ENCODE results near the gene CCL27.

CCL27 gene

DNA sequence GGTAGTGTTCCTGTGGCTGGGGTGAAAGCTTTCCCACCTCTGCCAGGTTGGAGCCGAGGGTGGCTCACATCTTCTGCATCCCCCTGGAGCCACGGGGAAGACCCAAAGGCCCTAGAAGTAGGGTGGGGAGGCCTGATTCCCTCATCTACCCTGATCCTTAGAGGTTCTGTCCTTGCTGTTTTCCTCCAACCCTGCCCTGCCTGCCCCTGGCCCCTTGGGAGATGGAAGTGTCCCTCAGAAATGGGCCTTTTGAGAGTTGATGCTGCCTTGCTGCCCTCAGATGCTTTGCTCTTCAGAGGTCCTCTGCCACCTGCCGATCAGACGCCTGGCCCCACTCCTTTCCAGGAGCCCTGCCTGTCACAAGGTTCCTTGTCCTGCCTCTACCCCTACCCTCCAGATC, 22.4 kb upstream of the CCL27 start:
- no peak for DNase-seq (ENCODE audit: low read depth in 1 of 2, low spot score in 1 of 2)

GRCh38 chr9:34684145-34684544, 21.7 kb upstream of the CCL27 start:
- DNase-seq (ENCODE audit: low read depth in 1 of 2, low spot score in 1 of 2), result peak in 1 of 2 donors; percentile 24

- no peak for DNase-seq (ENCODE audit: low read depth in 1 of 2, low spot score in 1 of 2)
Observed at GRCh38 chr9:34675869-34676268, 13.4 kb upstream of the CCL27 start.

DNA sequence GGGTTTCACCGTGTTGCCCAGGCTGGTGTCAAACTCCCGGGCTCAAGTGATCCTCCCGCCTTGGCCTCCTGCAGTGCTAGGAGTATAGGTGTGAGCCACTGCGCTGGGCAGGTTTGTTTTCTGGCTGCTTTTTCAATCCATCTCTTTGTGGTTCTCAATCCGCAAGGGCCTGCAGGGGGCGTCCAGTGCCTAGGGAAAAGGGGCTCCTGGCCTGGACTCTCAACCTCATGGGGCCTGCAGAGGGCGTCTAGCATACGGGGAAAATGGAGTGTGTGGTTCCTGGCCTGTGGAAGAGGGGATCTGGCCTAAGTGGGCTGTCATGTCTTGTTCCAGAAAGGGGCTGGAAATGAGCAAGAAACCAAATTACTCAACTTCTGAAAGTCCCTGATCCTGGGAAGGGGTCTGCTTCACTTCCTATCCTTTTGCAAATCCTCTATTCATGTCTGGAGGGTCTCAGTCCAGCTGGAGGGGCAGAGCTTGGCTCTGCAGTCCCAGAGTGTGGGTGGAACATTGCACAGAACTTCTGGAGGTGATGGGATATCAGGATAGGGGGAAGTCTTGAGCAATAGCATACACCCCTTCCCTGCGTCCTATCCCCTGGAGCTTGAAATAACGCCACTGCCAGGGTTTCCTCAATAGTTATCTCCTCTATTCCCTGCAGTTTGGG, 12.7 kb upstream of the CCL27 start:
- DNase-seq (ENCODE audit: low read depth in 1 of 2, low spot score in 1 of 2), result peak; percentile 16 to 47

- DNase-seq (ENCODE audit: low read depth in 1 of 2, low spot score in 1 of 2), result no peak
Observed at GRCh38 chr9:34674440-34674839, 12.0 kb upstream of the CCL27 start.

DNA sequence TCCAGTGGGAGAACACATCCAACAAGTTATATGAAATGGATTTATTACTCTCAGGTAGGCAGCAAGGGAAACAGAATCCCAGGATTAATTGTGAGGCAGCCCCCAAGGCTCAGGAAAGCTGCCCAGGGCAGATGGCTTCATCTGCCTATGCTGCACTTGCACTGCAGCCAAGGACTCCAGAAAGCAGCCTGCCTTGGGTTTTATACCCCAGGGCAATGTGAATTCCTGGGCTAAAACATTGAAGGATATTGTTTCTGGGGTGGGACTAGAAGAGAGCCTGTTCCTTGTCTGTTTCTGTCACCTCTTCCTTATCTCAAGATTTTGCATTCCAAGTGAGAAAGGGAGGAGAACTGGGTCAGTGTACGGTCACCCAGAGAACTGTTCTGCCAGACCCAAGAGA, 8.8 kb upstream of the CCL27 start:
- no peak for DNase-seq (ENCODE audit: low read depth in 1 of 2, low spot score in 1 of 2)

DNA sequence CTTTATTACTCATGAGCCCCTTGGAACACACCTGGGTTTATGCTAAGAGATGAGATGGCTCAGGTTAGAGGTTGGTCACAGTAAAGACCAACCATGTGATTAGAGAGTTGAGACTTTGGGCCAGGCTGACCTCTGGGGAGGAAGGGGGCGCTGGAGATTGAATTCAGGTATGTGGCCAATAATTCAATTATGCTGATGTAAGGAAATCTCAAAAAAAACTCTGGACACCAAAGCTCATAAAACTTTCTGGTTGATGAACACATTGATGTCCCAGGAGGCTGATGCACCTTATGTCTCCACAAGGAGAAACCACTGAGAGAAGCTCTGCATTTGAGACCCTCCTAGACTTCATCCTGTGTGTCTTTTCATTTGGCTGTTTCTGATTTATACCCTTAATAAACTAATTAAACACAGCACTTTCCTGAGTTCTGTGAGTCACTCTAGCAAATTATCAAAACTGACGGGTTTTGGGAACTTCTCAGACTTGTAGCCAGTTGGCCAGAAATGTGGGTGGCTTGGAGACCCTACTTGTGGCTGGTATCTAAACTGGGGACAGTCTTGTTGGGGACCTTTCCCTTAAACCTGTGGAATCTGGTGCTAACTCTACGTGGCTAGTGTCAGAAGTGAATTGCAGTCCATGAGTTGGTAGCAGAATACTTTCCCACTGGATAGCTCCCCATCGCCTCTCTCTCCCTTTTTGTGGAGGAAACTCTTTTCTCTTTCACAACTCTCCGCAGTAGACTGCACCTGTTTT, 7.5 kb upstream of the CCL27 start:
- DNase-seq (ENCODE audit: low read depth in 1 of 2, low spot score in 1 of 2), result no peak

DNA sequence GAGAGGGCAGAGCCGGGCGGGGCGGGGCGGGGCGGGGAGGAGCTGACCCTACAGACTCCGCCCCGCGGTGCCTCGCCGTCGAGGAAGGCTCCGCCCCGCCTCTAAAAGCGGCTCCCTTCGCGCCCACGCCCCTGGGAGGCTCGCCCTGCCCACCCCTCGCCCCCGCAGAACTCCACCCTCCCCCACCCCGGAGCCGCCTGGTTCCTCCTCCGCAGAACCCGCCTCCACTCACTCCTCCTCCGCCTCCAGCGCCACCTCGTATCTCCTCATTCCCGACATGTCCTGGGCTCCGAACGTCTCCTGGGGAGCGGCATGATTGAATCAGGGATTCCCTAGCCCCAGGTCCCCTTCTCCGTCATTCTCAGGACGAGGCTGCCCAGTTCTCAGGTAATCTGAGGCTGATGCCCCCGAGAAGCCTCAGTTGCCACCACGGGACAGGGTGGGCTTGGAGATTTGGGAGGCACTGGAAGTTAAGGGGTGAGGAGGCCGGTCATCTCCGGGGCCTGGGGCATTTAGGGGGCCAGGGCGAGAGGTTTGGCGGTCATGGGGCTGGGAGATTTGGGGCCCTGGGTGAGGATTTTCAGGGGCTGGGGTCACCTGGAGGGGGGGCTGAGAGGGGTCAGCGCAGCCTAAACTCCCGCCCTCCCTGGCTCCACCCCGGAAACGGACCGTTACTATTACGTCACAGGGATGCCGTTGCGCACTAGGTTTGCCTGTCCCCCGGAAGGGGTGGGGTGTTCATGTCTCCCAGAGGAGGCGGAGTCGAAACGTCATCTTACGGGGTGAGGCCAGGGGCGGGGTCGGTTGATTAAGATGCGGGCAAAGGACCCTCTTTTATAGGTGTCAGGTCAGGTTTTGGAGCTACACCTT, 3.2 kb upstream of the CCL27 start:
- DNase-seq (ENCODE audit: low read depth in 1 of 2, low spot score in 1 of 2), result peak; percentile 60 to 78

GRCh38 chr9:34665067-34665380, 2.6 kb upstream of the CCL27 start:
- DNase-seq (ENCODE audit: low read depth in 1 of 2, low spot score in 1 of 2), result no peak

DNA sequence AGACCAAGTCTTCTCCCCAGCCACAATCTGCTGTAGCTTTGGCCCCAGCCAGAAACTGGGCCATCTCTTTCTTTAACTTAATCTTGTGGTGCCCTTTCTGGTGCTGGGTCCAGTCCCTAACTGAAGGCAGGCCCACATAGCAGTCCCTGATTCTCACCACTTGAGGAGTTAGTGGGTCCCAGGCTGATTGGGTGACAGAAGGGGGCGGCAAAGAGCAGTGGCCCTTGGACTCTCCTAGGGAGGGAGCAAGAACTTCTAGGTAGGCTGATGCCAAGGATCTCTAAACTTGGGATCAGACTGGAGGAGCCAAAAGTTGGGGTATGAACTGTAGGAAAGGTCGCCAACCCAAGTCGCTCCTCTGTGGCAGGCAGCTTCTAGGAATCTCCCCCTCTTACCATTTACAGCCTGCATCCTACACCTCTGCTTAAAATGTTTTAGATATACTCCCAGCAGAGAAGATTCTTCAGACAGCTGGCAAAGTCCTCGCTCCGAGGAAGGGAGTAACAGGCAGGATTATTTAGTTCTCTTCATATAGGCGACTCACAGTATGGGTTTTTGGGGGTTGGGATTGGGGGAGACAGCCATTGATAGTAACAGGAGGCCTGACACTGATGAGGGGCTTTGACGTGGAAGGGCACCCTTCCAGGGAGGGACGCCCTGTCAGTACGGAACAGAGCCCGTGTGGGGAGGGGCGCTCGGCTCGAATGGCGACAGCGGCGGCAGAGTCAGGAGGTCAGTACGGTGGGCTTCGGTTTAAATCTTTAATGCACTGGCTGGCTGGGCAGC, 2.0 kb upstream of the CCL27 start:
- DNase-seq (ENCODE audit: low read depth in 1 of 2, low spot score in 1 of 2), result peak; percentile 12 to 54

DNA sequence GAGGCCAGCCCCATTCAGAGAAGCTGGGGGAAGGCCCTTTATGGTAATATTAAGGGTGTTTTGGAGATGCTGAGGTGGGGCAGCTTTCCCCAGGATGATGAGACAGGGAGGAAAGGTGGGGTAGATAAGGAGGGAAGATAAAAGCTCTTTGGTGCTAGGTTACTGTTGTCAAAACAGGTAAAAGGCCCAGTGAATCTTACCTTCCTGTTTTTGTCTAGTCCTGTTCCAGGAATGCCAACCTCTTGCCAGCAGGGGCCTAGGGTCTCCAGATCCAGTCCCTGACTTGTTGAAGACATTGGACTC, 797 bp upstream of the CCL27 start:
- DNase-seq (ENCODE audit: low read depth in 1 of 2, low spot score in 1 of 2), result no peak

DNA sequence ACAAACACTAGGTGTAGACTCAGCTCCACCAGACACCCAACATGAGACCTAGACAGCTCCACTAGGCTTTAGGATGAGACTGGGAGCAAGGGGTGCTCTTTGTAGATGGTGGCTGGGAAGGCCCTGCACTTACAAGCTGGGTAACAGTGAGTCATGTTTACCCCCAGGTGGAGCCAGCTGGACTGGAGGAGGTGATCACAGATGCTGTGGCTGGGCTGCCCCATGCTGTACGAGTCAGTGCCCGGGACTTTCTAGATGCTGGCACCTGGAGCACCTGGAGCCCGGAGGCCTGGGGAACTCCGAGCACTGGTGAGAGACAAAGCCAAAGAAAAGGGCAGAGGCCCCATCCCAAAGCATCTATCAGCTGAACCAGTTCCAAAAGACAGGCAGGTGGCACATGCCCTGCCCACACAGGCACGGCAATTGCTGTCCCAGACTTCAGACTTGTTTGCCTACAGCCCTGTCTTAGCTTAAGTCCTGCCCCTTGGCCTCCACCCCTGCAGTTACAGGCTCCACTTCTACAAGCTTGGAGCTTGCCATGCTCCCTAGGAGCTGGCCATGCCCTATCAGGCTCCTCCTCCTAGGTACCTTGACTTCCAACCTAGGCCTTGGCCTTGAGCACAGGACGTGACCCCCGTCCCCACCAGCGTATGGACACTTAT, 2.7 kb downstream of the CCL27 start:
- DNase-seq (ENCODE audit: low read depth in 1 of 2, low spot score in 1 of 2), result no peak

DNA sequence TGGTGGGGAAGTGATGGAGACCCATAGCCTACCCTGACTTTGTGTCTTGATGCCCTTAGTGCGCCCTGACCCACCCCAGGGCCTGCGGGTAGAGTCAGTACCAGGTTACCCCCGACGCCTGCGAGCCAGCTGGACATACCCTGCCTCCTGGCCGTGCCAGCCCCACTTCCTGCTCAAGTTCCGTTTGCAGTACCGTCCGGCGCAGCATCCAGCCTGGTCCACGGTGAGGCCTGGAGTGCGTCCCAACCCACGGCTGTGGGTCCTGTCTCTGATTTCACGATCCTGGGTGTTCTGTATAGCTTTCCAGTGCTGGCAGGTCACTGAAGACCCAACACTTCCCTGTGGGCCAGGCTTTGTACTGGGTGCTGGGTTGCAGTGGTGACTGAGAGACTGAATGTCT, 4.0 kb downstream of the CCL27 start:
- DNase-seq (ENCODE audit: low read depth in 1 of 2, low spot score in 1 of 2), result no peak

DNA sequence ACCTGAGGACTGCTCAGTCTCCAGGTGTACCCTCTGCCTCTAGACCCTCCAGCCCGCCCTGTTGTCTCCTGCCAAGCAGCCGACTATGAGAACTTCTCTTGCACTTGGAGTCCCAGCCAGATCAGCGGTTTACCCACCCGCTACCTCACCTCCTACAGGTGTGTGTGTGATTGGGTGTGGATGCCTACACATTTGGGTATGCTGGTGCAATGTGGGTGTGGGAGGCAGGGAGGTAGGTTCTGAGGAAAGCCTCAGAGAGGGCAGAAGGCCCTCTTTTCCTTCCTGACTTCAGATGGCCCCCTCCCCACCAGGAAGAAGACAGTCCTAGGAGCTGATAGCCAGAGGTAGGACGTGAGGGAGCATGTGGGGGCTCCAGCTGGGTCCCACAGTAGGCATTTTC, 5.5 kb downstream of the CCL27 start:
- no peak for DNase-seq (ENCODE audit: low read depth in 1 of 2, low spot score in 1 of 2)

GRCh38 chr9:34655394-34655793, 7.1 kb downstream of the CCL27 start:
- DNase-seq (ENCODE audit: low read depth in 1 of 2, low spot score in 1 of 2), result no peak

- DNase-seq (ENCODE audit: low read depth in 1 of 2, low spot score in 1 of 2), result no peak
Observed at GRCh38 chr9:34654323-34655051, 8.0 kb downstream of the CCL27 start.

- DNase-seq (ENCODE audit: low read depth in 1 of 2, low spot score in 1 of 2), result no peak
Observed at GRCh38 chr9:34653151-34654072, 9.0 kb downstream of the CCL27 start.

DNA sequence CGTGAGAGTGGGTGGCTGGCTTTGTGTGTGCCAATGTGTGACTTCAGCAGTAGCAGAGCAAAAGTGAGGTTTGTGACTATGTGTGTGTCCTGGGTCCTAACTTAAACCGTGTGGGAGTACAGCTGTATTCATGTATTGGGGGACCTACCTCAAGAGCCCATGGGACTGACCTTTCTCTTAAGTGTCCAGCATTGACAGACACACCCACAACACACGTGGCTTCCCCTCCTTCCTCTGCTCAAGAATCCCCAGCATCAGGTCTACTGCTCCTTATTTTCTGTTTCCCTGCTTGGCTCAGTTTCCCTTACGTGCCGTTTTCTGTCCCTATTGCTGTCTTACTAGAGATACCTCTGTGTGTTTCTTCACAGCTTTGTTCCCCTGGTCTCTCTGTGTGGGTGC, 9.9 kb downstream of the CCL27 start:
- DNase-seq (ENCODE audit: low read depth in 1 of 2, low spot score in 1 of 2), result no peak

- DNase-seq (ENCODE audit: low read depth in 1 of 2, low spot score in 1 of 2), result peak in 1 of 2 donors; percentile 55
Observed at GRCh38 chr9:34651876-34652601, 10.4 kb downstream of the CCL27 start, which contains the start of gene IL11RA. Gene IL11RA (plus strand): TSS chr9:34652185. CDS start chr9:34655218, 3,033 bp downstream.

Data from activated CD4-positive, alpha-beta T cell treated with anti-CD3 and anti-CD28 coated beads, Interleukin-2, amount 50 U/mL, for 24 hours (primary cell).